CD4-positive, alpha-beta memory T cell (primary cell): ENCODE results near the gene SMPD3. TPM values are rescaled to one million over a fixed set of nuclear protein-coding genes. Genes with fewer than 3 reads are reported as not detected.

Experiments
- CTCF ChIA-PET: fragments of 350-600 bp; sonication (Branson Sonifier 250); formaldehyde crosslinking; loops from one replicate; lab custom pipeline; 2021; ENCODE audit warnings: inconsistent platforms; ENCODE audit not compliant: partially characterized antibody; lab: Charles Lee
- POLR2A ChIA-PET: fragments of 350-600 bp; sonication (Branson Sonifier 250); formaldehyde crosslinking; loops from one replicate; lab custom pipeline; 2021; ENCODE audit not compliant: partially characterized antibody; lab: Charles Lee
- DNase-seq, 5 donors: peaks; one replicate each; pipeline versions ENCODE4 v3.0.0 to v3.0.0-alpha.2; 2020 to 2022; ENCODE audit warnings: mixed read lengths in 1 of 5
- H3K27ac ChIP-seq: one replicate; pipeline ENCODE4 v1.7.0; 2013; ENCODE audit warnings: low read depth, low read length
- H3K27me3 ChIP-seq: 2 replicates; pipeline ENCODE4 v1.7.0; 2013; ENCODE audit warnings: mild to moderate bottlenecking, low read length, moderate library complexity; ENCODE audit not compliant: insufficient read depth
- H3K36me3 ChIP-seq: 2 replicates; pipeline ENCODE4 v1.7.0; 2013; ENCODE audit warnings: mild to moderate bottlenecking, low read length, moderate library complexity; ENCODE audit not compliant: insufficient read depth
- H3K4me1 ChIP-seq: 2 replicates; pipeline ENCODE4 v1.7.0; 2013; ENCODE audit warnings: mild to moderate bottlenecking, low read length, moderate library complexity; ENCODE audit not compliant: insufficient read depth
- H3K4me3 ChIP-seq, 2 donors: one replicate each; pipeline ENCODE4 v1.7.0; 2013; ENCODE audit warnings: low read length in 2 of 2, mild to moderate bottlenecking in 1 of 2
- H3K9me3 ChIP-seq, 2 donors: one replicate each; pipeline ENCODE4 v1.7.0; 2013; ENCODE audit warnings: low read length in 2 of 2, control low read depth in 1 of 2; ENCODE audit not compliant: control insufficient read depth in 1 of 2
- H3K27ac Mint-ChIP-seq, 7 donors: one replicate each; pipeline ENCODE4 v1.8.0; 2020 to 2021; ENCODE audit warnings: mixed read lengths in 7 of 7, mild to moderate bottlenecking in 6 of 7, inconsistent platforms in 3 of 7, moderate library complexity in 3 of 7
- H3K27me3 Mint-ChIP-seq, 2 donors: one replicate each; pipeline ENCODE4 v1.8.0; 2020 to 2021; ENCODE audit warnings: mixed read lengths in 2 of 2
- H3K36me3 Mint-ChIP-seq, 2 donors: one replicate each; pipeline ENCODE4 v1.8.0; 2020 to 2021; ENCODE audit warnings: mixed read lengths in 2 of 2, inconsistent platforms in 1 of 2, mild to moderate bottlenecking in 1 of 2
- H3K4me1 Mint-ChIP-seq, 4 donors: one replicate each; pipeline ENCODE4 v1.8.0; 2020 to 2021; ENCODE audit warnings: mixed read lengths in 4 of 4, mild to moderate bottlenecking in 1 of 4
- H3K4me3 Mint-ChIP-seq, 8 donors: one replicate each; pipeline ENCODE4 v1.8.0; 2020 to 2021; ENCODE audit warnings: mixed read lengths in 8 of 8, mild to moderate bottlenecking in 7 of 8, moderate library complexity in 6 of 8, inconsistent platforms in 3 of 8
- H3K9me3 Mint-ChIP-seq, 8 donors: one replicate each; pipeline ENCODE4 v1.8.0; 2020 to 2021; ENCODE audit warnings: mixed read lengths in 8 of 8, mild to moderate bottlenecking in 5 of 8, inconsistent platforms in 3 of 8, moderate library complexity in 1 of 8
- intact Hi-C: fragments of 100-400 bp; cut with micrococcal nuclease; formaldehyde crosslinking; loops from one replicate; pipeline ENCODE4 v1.15.1; 2023
- polyA plus RNA-seq, 2 donors: library from polyadenylated mRNA; unstranded; fragments of 300-500 nt; fragmentation: Illumina TruSeq; gene quantifications; one replicate each; pipeline ENCODE4 v1.2.3, GENCODE V29; 2021
- total RNA-seq, 2 experiments: library from RNA; stranded (reverse); gene quantifications; one replicate each; pipeline ENCODE4 v1.2.3, GENCODE V29; 2021

The SMPD3 gene
- total and polyA plus RNA-seq, 4 experiments from 2014 or later, result 0.63 to 3.1 (median 0.87) TPM

GRCh38 chr16:68395815-68396214 is 52.5 kb downstream of the SMPD3 start:
- no peaks in the 10 kb centered on the region for H3K27me3 ChIP-seq
- Mint-ChIP-seq H3K27ac (peak overlapping the region in 2 of 7 donors; percentile 48 to 56), H3K36me3 (no peaks in the 10 kb centered on the region), H3K4me1 (peaks cover 7 to 30% (median 15%) of the 10 kb centered on the region in 4 donors), H3K4me3 (no peak overlapping the region), H3K27me3 (peaks cover 0 to 1% of the 10 kb centered on the region in 2 donors), H3K9me3 (no peaks in the 10 kb centered on the region)
- DNase-seq, result no peak
- intact Hi-C loops, result loop anchor here (1.0 to 2.0 kb wide), 4 partner anchors 23 to 124 kb away; partner anchors contain the start of gene SMPD3
- H3K4me1 ChIP-seq, result peaks cover 23% of the 10 kb centered on the region
- H3K9me3 ChIP-seq, result no peaks in the 10 kb centered on the region
- no peak overlapping the region for H3K4me3 ChIP-seq
- POLR2A ChIA-PET, result interaction anchor here (0.7 to 2.8 kb wide), 3 partner anchors 22 to 115 kb away, joined by 4 to 22 read pairs (median 17); no protein-coding TSS in a partner anchor
- CTCF ChIA-PET, result interaction anchor here (1.0 to 14.6 kb wide), 27 partner anchors 9 to 164 kb away, joined by 3 to 414 read pairs (median 7); partner anchors contain the start of gene SMPD3
- H3K36me3 ChIP-seq, result no peaks in the 10 kb centered on the region
- no peak overlapping the region for H3K27ac ChIP-seq

GRCh38 chr16:68395167-68395786 is 53.0 kb downstream of the SMPD3 start:
- H3K4me3 Mint-ChIP-seq, result no peak overlapping the region
- ChIA-PET CTCF (interaction anchor here (1.0 to 14.6 kb wide), 18 partner anchors 13 to 119 kb away, joined by 3 to 414 read pairs (median 7); partner anchors contain the start of gene SMPD3), POLR2A (interaction anchor here (0.8 kb wide), 1 partner anchor 24 kb away, joined by 4 read pairs; no protein-coding TSS in a partner anchor)
- intact Hi-C loops, result no loop called here
- Histone ChIP-seq H3K27me3 (no peaks in the 10 kb centered on the region), H3K36me3 (no peaks in the 10 kb centered on the region), H3K4me3 (no peak overlapping the region), H3K9me3 (no peaks in the 10 kb centered on the region), H3K27ac (no peak overlapping the region), H3K4me1 (peaks cover 17% of the 10 kb centered on the region)
- peak overlapping the region in 1 of 7 donors; percentile 36 for H3K27ac Mint-ChIP-seq
- H3K27me3 Mint-ChIP-seq, result peaks cover 0 to 1% of the 10 kb centered on the region in 2 donors
- H3K36me3 Mint-ChIP-seq, result no peaks in the 10 kb centered on the region
- H3K9me3 Mint-ChIP-seq, result no peaks in the 10 kb centered on the region
- H3K4me1 Mint-ChIP-seq, result peaks cover 7 to 24% (median 11%) of the 10 kb centered on the region in 4 donors
- no peak for DNase-seq

GRCh38 chr16:68393333-68393732 is 55.0 kb downstream of the SMPD3 start:
- intact Hi-C loops, result no loop called here
- Mint-ChIP-seq H3K36me3 (no peaks in the 10 kb centered on the region), H3K4me1 (peaks cover 5 to 18% (median 8%) of the 10 kb centered on the region in 4 donors), H3K27ac (no peak overlapping the region), H3K27me3 (peaks cover 0 to 1% of the 10 kb centered on the region in 2 donors), H3K9me3 (no peaks in the 10 kb centered on the region), H3K4me3 (no peak overlapping the region)
- Histone ChIP-seq H3K27ac (no peak overlapping the region), H3K36me3 (no peaks in the 10 kb centered on the region), H3K27me3 (no peaks in the 10 kb centered on the region), H3K4me1 (peaks cover 9% of the 10 kb centered on the region), H3K9me3 (no peaks in the 10 kb centered on the region), H3K4me3 (no peak overlapping the region)
- ChIA-PET POLR2A (no interaction called here), CTCF (interaction anchor here (1.1 to 14.6 kb wide), 4 partner anchors 11 to 121 kb away, joined by 3 to 414 read pairs (median 53); no protein-coding TSS in a partner anchor)
- DNase-seq, result no peak

GRCh38 chr16:68389750-68390371 is 58.4 kb downstream of the SMPD3 start:
- ChIA-PET CTCF (interaction anchor here (14.6 kb wide), 1 partner anchor 125 kb away, joined by 414 read pairs; no protein-coding TSS in a partner anchor), POLR2A (no interaction called here)
- H3K27ac ChIP-seq, result no peak overlapping the region
- no peaks in the 10 kb centered on the region for H3K27me3 Mint-ChIP-seq
- intact Hi-C loops, result no loop called here
- H3K4me3 Mint-ChIP-seq, result no peak overlapping the region
- H3K4me3 ChIP-seq, result no peak overlapping the region
- H3K4me1 ChIP-seq, result no peaks in the 10 kb centered on the region
- no peaks in the 10 kb centered on the region for H3K9me3 ChIP-seq
- no peaks in the 10 kb centered on the region for H3K9me3 Mint-ChIP-seq
- peak overlapping the region in 1 of 7 donors; percentile 14 for H3K27ac Mint-ChIP-seq
- no peaks in the 10 kb centered on the region for H3K36me3 ChIP-seq
- peaks cover 0 to 4% (median 2%) of the 10 kb centered on the region in 4 donors for H3K4me1 Mint-ChIP-seq
- H3K27me3 ChIP-seq, result no peaks in the 10 kb centered on the region
- no peak for DNase-seq
- H3K36me3 Mint-ChIP-seq, result no peaks in the 10 kb centered on the region

- H3K4me3 ChIP-seq, result no peak overlapping the region
These were observed 59.3 kb downstream of the SMPD3 start for GRCh38 chr16:68389006-68389405.

GRCh38 chr16:68388124-68388523 is 60.2 kb downstream of the SMPD3 start:
- H3K27ac Mint-ChIP-seq, result no peak overlapping the region
- peaks cover 2 to 10% (median 9%) of the 10 kb centered on the region in 4 donors for H3K4me1 Mint-ChIP-seq
- ChIA-PET POLR2A (no interaction called here), CTCF (no interaction called here)
- H3K4me1 ChIP-seq, result no peaks in the 10 kb centered on the region
- no peaks in the 10 kb centered on the region for H3K36me3 ChIP-seq
- intact Hi-C loops, result no loop called here
- no peak for DNase-seq
- no peaks in the 10 kb centered on the region for H3K27me3 ChIP-seq
- no peaks in the 10 kb centered on the region for H3K9me3 ChIP-seq
- H3K9me3 Mint-ChIP-seq, result no peaks in the 10 kb centered on the region
- H3K36me3 Mint-ChIP-seq, result no peaks in the 10 kb centered on the region
- H3K4me3 ChIP-seq, result no peak overlapping the region
- H3K27me3 Mint-ChIP-seq, result no peaks in the 10 kb centered on the region
- H3K4me3 Mint-ChIP-seq, result no peak overlapping the region
- H3K27ac ChIP-seq, result no peak overlapping the region

More at GRCh38 chr16:68389006-68389405, 59.3 kb downstream of the SMPD3 start:
- ChIA-PET CTCF (no interaction called here), POLR2A (no interaction called here)
- H3K9me3 Mint-ChIP-seq, result no peaks in the 10 kb centered on the region
- H3K36me3 Mint-ChIP-seq, result no peaks in the 10 kb centered on the region
- no peak for DNase-seq
- H3K4me3 Mint-ChIP-seq, result no peak overlapping the region
- H3K27ac ChIP-seq, result no peak overlapping the region
- no peaks in the 10 kb centered on the region for H3K36me3 ChIP-seq
- H3K27me3 Mint-ChIP-seq, result no peaks in the 10 kb centered on the region
- H3K27ac Mint-ChIP-seq, result peak overlapping the region in 1 of 7 donors; percentile 57
- no peaks in the 10 kb centered on the region for H3K9me3 ChIP-seq
- intact Hi-C loops, result no loop called here
- H3K4me1 ChIP-seq, result no peaks in the 10 kb centered on the region
- peaks cover 0 to 4% (median 3%) of the 10 kb centered on the region in 4 donors for H3K4me1 Mint-ChIP-seq
- no peaks in the 10 kb centered on the region for H3K27me3 ChIP-seq

GRCh38 chr16:68387301-68387700 is 61.0 kb downstream of the SMPD3 start:
- Mint-ChIP-seq H3K27ac (no peak overlapping the region), H3K4me3 (no peak overlapping the region), H3K27me3 (no peaks in the 10 kb centered on the region), H3K36me3 (no peaks in the 10 kb centered on the region), H3K4me1 (peaks cover 2 to 12% (median 11%) of the 10 kb centered on the region in 4 donors), H3K9me3 (no peaks in the 10 kb centered on the region)
- Histone ChIP-seq H3K36me3 (no peaks in the 10 kb centered on the region), H3K4me1 (no peaks in the 10 kb centered on the region), H3K27ac (no peak overlapping the region), H3K4me3 (no peak overlapping the region), H3K9me3 (no peaks in the 10 kb centered on the region), H3K27me3 (no peaks in the 10 kb centered on the region)
- no peak for DNase-seq
- POLR2A ChIA-PET, result interaction anchor here (0.5 kb wide), 1 partner anchor 31 kb away, joined by 3 read pairs; no protein-coding TSS in a partner anchor
- intact Hi-C loops, result no loop called here
- CTCF ChIA-PET, result interaction anchor here (0.9 to 1.0 kb wide), 2 partner anchors 122 to 133 kb away, joined by 3 read pairs; no protein-coding TSS in a partner anchor
